ENCODE data around the gene CCDC18.
"Not testable (repeated sequence)": the region's sequence is repeated elsewhere in the genome, so short reads cannot be mapped to it uniquely, and the experiment has no call there.

Gene CCDC18, protein sequence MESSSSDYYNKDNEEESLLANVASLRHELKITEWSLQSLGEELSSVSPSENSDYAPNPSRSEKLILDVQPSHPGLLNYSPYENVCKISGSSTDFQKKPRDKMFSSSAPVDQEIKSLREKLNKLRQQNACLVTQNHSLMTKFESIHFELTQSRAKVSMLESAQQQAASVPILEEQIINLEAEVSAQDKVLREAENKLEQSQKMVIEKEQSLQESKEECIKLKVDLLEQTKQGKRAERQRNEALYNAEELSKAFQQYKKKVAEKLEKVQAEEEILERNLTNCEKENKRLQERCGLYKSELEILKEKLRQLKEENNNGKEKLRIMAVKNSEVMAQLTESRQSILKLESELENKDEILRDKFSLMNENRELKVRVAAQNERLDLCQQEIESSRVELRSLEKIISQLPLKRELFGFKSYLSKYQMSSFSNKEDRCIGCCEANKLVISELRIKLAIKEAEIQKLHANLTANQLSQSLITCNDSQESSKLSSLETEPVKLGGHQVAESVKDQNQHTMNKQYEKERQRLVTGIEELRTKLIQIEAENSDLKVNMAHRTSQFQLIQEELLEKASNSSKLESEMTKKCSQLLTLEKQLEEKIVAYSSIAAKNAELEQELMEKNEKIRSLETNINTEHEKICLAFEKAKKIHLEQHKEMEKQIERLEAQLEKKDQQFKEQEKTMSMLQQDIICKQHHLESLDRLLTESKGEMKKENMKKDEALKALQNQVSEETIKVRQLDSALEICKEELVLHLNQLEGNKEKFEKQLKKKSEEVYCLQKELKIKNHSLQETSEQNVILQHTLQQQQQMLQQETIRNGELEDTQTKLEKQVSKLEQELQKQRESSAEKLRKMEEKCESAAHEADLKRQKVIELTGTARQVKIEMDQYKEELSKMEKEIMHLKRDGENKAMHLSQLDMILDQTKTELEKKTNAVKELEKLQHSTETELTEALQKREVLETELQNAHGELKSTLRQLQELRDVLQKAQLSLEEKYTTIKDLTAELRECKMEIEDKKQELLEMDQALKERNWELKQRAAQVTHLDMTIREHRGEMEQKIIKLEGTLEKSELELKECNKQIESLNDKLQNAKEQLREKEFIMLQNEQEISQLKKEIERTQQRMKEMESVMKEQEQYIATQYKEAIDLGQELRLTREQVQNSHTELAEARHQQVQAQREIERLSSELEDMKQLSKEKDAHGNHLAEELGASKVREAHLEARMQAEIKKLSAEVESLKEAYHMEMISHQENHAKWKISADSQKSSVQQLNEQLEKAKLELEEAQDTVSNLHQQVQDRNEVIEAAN (N-terminal part only)

DNA sequence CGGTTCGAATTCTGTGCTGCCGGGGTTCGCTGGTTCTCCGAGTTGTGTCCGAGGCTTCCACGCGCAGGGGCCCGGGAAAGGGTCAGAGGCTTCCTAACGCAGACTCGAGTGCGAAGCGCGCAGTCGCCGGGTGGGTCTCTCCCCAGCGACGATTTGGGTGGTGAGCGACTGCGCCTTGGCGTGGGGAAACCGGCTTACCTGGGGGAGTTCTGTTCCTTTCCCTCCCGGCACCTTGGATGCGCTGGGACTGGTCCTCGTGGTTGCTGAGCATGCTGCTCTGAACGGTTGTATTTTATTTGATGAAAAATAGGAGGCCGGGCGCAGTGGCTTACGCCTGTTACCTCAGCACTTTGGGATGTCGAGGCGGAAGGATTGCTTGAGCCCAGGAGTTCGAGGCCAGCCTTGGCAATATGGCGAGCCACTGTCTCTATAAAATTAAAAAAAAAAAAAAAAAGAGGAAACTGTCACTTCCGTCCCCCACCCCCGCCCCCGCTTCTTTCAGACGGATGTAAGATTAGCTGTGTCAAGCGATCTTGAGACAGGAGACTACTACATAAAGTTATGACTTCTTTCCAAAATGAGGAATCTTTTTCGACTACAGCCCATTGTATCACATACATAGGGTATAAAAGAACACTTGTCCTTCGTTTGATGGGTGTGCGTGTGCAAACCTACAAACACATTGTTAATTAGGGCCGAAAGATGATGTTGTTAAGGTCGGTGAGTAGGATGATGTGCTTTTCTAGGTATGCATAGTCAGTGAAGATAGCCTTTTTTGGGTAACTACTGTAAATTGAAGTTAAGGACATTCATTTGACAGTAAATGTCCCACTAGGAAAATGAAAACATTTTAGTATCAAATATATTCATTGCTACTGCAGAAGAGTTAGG lies at the start of gene CCDC18:
CCDC18 (plus strand) TSS at position 2 of the 891 bp plus-strand sequence. CDS start 2,638 bp downstream, outside the sequence.
- DNase-seq: peak; percentile 49

DNA sequence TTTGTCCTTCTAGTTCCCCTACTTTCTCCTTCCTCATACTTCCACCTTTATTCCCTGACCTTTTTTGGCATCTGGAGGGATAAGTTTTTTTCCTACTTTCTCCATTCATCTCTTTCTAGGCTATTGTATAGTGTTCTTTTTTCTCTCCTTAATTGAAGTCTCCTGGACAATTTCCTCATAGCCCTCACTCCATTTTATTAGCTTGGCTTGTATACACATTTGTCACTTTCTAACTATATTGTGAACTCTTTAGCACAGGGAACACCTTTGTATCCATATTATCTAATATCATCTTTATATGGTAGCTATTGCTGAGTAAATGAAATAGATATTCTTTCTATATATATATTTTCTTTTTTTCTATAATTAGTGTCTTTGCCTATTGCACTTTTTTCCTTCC lies 47.9 kb upstream of the CCDC18 start:
- no peak for DNase-seq

DNA sequence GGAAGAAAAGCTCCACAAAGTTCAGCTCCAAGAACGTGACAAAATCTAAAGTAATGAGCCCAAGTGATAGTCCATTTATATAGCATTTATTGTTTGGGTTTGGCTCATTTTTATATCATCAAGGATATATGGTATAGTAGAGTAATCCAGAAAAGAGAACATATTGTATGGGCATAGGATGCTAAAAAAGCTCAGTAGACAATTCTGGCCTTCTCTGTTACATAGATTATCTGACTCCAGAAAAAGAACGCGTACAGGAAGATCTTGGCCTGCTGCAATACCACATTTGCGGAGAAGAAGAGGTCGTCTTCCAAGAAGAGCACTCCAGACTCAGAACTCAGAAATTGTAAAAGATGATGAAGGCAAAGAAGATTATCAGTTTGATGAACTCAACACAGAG lies 44.1 kb upstream of the CCDC18 start:
- no peak for DNase-seq

DNA sequence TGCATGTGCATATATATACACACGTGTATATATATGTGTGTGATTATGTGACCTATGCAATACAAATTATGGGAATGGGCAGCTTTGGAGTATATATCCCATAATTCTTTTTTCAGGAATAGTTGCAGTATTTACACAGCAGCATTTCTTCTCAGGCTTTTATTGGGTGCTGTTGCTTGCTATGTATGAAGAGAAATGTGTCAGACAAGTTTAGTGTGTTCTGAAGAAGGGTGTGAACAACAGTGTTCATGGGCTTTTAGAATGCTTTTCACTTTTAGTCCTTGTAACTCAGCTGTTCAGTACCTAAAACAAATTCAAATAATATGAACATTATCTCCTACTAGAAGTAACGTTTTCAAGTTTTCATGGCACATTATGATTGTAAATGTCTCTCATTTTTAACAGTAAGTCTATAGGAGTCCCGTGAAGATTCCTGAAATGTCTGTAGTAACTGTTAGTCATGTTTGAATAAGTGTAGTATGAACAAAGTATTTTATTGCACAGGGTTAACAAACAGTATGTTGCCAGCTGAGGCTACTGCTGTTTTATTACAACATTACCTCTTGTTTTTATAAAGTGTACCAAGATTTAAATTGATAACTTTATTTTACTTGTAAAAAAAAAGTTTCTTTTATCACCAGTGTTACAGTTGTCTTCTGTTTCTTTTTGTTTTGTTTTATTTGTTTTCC lies 42.8 kb upstream of the CCDC18 start:
- no peak for DNase-seq

DNA sequence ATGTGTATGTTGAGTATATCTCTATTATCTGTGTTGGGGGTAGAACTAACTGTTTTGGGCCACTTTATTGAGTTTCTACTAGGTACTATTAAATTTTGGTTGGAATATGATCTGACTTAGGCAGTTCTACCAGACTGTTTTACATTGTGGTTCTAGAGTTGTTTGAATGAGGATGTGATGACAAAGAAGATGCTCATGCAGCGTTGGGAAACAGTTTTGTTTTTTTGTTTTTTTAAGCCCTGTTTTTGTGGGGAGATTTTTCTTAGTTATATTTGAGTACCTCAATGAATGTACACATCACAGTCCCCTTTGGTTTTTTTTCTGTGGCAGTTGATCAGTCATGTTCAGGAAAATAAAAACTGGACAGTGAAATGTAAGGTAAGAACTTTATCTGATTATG lies 40.4 kb upstream of the CCDC18 start:
- DNase-seq: no peak

DNA sequence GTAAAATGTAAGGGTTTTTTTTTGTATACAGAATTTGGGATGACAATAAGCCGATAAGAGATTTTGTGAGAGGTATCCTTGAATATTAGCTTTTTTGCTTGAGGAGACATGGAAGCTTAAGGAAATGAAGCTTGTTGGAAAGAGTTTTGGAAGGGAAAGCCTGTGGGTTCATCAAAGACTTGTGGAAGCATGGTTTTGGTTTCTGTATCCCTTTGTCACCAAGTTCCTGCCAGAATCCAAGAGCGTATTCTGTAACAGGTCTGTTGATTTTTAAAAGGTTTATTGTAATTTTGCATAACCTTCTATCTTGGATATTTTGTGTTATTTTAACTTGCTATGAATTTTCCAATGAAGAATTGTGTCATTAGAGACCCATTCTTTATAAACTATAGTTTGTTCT lies 38.4 kb upstream of the CCDC18 start:
- no peak for DNase-seq

DNA sequence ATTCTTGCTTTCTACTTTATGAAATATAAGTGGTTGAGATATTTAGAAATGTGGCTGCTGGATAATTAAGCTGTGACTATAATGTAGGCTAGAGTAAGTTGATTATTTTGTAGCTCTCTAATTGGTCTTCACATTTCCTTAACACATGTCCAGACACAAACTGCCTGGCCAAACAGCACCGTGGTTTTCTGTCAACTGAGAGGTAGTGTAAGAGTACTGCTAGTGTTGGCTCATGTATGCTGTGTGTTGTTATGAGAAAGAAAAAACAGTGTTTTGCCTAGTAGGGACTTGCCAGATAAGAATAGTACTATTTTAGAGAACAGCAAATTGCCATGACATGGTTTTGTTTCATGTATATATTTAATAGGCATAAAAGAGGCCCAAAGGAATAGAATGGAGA lies 37.4 kb upstream of the CCDC18 start:
- no peak for DNase-seq

DNA sequence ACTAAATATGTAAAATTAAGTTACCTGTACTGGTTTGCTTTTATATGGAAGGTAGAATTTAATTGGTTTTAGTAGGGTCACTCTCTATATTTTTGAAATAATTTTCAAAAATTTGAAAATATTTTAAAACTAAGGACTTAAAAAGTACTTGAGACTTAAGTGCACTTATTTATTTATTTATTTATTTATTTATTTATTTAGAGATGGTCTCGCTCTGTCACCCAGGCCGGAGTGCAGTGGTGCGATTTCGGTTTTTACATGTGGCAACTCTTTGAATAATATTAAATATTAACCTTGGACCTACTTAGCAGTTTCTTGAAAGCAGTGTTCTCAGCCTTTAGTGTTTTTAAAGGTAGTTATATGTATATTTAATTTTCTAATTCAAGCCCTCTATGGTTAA lies 36.8 kb upstream of the CCDC18 start:
- DNase-seq: no peak

DNA sequence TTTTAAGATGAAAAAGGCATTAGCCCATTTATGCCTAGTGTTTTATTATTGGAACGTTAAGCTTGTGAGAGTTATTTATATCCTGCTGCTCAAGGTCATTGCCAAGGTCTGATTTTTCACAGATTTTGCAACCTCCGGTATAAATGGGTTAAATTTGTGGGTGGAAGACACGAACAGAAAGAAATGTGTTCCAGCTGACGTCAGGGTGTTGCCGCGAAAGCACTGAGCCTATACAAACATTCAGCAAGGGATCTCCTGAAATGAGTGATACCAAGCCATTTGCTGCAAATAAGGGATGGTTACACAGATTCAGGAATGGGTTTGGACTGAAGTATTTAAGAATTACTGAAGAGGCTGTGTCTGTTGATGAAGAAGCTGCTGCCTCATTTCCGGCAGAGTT lies 32.5 kb upstream of the CCDC18 start:
- no peak for DNase-seq

DNA sequence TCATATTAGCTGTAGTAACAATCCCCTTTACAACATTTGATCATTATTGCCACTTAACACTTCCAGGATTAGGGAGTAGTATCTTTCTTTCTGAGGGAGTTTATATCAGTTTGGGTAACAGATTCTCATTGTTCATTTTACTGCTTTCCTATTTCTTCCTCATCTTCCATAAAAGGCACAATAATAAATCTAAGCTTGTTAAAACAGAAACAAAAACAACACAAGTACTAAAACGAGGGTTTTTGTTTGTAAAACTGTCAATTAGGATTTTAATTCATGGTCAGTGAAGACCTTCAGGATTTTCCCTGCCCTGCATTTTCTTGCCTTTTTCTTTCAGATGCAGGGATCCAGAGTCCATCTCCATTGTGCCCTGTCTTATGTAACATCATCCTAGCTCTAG lies 29.8 kb upstream of the CCDC18 start:
- DNase-seq: no peak

DNA sequence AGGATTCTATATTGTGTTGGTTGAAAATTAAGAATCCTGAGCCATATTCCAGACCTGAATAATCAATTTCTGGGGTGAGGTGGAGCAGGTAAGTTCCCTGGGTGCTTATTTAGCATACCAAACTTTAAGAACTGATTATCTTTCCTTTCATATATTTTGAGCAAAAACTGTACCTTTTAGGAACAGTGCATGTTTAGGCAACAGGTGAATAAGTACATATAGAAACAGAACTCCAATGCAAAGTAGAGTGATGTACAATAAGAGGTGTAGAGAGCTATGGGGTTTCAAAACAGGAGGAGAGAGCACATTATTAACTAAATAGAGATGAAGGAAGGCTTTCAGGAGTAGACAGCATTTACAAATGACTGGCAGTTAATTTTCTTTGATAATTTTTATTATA lies 29.1 kb upstream of the CCDC18 start:
- DNase-seq: no peak

DNA sequence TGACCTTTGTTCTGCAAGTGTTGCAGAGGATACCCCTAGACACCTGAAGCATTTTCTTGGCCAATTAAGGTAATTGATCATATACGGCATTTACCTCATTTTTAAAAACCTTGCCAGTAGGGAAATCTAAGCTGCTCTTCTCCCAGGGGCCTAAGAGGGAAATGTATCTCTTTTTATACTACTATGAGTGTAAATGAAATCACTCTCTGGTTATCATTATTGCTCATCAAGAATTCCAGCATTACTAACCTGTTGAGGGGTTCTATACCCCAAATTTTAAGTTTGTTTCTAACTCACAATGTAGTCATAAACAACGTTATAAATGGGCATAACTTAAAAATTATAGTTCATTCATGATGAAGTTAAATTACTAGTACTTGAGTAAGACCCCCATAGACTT lies 27.7 kb upstream of the CCDC18 start:
- DNase-seq: no peak

DNA sequence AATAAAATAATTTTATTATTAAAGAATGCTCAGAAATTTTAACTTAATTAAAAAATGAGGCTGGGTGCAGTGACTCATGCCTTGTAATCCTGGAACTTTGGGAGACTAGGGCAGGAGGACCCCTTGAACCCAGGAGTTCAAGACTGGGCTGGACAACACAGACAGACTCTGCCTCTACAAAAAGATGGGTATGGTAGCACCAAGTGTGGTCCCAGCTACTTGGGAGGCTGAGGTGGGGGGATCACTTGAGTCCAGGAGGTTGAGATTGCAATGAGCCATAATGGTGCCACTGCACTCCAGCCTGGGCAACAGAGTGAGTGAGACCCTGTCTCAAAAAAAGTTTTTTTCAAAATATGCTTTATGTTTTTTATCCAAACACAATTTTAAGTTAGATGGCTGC lies 25.6 kb upstream of the CCDC18 start:
- DNase-seq: no peak

DNA sequence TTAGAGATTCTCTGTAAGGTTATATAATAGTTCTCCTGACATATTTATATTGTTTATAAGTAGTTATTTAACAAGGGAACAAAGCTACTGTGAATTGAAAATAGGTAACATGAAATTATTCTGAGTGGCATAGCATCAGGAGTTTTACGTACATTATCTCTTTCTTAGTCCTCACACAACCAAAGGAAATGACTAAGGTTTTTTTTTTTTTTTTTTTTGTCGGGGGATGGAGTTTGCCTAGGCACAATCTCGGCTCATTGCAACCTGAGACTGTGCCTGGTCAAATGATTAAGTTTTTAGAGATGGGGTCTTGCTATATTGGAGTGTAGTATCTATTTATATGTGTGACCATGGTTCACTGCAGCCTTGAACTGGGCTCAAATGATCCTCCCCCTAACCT lies 25.2 kb upstream of the CCDC18 start:
- no peak for DNase-seq

DNA sequence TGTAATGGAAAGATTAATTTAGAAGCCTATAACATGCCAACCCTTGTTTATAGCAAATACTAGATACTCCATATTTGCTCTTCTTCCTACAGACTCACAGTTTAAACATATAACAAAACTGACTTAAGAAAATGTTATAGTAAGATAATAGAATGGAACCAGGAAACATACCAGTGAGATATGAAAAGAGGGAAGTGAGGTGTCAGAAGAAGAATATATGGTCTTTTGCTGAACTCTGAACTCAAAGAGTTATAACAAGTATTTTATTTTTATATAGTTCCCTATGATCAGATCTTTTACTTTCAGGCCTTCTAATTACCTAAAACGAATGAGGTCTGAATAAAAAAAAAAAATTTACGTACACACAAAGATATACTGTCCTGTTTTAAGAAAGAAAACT lies 21.2 kb upstream of the CCDC18 start:
- no peak for DNase-seq

DNA sequence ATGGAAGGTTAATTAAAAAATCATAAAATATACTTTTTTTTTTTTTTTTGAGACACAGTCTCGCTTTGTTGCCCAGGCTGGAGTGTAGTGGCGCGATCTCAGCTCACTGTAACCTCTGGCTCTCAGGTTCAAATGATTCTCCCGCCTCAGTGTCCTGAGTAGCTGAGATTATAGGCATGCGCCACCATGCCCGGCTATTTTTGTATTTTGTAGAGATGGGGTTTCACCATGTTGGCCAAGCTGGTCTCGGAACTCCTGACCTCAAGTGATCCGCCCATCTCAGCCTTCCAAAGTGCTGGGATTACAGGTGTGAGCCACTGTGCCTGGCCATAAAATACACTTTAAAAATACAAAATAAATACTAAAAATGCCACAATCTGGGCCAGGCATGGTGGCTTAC lies 17.2 kb upstream of the CCDC18 start:
- DNase-seq: not testable (repeated sequence)

DNA sequence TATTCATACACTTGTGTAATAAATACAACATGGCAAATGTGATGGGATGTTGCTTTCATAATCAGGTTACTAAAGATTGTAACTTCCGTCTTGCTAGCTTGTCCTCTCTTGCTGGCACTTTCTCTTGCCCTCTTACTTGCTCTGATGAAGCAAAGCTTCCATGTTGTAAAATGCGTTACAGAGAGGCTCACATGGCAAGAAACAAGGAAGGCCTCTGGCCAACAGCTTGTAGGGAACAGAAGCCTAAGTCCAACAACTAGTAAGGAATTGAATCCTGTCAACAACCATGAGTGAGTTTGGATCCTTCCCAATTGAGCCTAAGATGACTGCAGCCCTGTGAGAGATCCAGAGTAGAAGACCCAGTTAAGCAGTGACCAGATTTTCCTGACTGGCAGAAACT lies 15.7 kb upstream of the CCDC18 start:
- DNase-seq: no peak

DNA sequence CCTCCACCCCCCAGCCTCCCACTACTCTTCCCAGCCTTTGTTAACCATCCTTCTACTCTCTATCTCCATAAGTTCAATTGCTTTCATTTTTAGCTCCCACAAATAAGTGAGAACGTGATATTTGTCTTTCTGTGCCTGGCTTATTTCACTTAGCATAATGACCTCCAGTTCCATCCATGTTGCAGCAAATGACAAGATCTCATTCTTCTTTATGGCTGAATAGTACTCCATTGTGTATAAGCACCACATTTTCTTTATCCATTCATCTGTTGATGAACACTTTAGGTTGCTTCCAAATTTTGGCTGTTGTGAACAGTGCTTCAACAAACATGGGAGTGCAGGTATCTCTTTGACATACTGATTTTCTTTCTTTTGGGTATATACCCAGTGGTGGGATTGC lies 14.6 kb upstream of the CCDC18 start:
- not testable (repeated sequence) for DNase-seq

DNA sequence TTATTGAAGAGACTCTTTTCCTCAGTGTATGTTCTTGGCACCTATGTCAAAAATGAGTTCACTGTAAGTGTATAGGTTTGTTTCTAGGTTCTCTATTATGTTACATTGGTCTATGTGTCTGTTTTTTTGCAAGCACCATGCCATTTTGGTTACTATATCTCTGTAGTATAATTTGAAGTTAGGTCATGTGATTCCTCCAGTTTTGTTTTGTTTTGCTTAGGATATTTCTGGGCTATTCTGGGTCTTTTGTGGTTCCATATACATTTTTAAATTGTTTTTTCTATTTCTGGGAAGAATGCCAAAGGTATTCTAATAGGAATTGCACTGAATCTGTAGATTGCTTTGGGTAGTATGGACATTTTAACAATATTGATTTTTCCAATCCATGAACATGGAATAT lies 13.5 kb upstream of the CCDC18 start:
- no peak for DNase-seq

DNA sequence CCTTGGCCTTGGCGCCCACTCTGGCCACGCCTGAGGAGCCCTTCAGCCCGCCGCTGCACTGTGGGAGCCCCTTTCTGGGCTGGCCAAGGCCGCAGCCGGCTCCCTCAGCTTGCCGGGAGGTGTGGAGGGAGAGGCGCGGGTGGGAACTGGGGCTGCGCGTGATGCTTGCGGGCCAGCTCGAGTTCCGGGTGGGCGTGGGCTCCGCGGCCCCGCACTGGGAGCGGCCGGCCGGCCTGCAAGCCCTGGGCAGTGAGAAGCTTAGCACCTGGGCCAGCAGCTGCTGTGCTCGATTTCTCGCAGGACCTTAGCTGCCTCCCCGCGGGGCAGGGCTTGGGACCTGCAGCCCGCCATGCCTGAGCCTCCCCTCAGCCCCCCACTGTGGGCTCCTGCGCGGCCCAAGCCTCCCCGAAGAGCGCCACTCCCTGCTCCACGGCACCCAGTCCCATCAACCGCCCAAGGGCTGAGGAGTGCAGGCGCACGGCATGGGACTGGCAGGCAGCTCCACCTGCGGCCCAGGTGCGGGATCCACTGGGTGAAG lies 10.3 kb upstream of the CCDC18 start:
- not testable (repeated sequence) for DNase-seq

DNA sequence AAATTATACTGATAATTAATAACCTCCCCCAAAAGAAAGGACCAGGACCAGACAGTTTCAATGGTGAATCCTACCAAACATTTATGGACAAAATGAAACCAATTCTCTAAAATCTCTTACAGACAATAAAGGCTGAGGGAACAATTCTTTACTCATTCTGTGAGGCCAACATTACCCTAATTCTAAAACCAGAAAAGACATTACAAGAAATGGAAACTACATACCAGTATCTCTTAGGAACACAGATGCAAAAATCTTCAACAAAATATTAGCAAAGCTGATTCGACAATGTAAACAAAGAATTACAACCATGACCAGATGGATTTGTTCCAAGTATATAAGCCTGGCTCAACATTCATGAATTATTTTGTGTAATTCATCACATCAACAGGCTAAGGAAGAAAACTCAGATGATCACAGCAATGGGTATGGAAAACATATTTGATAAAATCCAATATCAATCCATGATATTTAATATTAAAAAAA lies 8.9 kb upstream of the CCDC18 start:
- no peak for DNase-seq
